ENCODE results near the gene HACD1.

The HACD1 gene

DNA sequence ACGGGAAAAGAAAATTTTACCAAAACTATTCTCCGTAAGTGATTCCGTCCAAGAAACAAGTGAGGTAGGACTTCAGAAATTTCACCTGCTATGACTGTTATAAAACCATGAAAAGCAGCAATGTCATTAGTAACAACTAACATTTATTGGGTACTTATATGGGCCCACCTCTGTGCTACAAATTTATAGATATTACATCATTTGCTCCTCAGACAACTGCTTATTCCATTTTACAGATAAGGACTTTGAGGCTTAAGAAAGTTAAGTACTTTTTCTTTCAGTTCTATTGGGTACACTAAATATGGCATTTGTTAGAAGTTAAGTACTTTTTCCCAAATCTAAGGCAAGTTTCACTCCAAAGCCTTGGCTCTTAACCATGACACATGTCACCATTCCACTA, 36.3 kb downstream of the HACD1 start:
- H3K4me3 ChIP-seq (ENCODE audit: low read depth, low read length) = no peak overlapping the region
- H3K9me3 ChIP-seq (ENCODE audit: control insufficient read depth, insufficient read depth, low read depth, low read length) = no peaks in the 10 kb centered on the region
- H3K36me3 ChIP-seq (ENCODE audit: control insufficient read depth in 2 of 2, insufficient read depth in 1 of 2, low read length in 2 of 2) = no peaks in the 10 kb centered on the region
- ChIA-PET POLR2A (no interaction called here), CTCF (no interaction called here)
- TF ChIP-seq ZNF521 (tag by site-specific recombination; IDR thresholded peaks at IDR 0.05) (no peak), YY1 (tag by site-specific recombination; IDR thresholded peaks at IDR 0.05) (no peak), PRDM6 (tag by site-specific recombination; IDR thresholded peaks at IDR 0.05) (peak; percentile 93), ZNF133 (tag by site-specific recombination; IDR thresholded peaks at IDR 0.05) (no peak), ZFP69B (tag by site-specific recombination; IDR thresholded peaks at IDR 0.05) (peak; percentile 79)
- TF ChIP-seq, protein P1, sequence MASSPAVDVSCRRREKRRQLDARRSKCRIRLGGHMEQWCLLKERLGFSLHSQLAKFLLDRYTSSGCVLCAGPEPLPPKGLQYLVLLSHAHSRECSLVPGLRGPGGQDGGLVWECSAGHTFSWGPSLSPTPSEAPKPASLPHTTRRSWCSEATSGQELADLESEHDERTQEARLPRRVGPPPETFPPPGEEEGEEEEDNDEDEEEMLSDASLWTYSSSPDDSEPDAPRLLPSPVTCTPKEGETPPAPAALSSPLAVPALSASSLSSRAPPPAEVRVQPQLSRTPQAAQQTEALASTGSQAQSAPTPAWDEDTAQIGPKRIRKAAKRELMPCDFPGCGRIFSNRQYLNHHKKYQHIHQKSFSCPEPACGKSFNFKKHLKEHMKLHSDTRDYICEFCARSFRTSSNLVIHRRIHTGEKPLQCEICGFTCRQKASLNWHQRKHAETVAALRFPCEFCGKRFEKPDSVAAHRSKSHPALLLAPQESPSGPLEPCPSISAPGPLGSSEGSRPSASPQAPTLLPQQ (tag by site-specific recombination; IDR thresholded peaks at IDR 0.05) = peak; percentile 94
- H3K4me1 ChIP-seq (ENCODE audit: control insufficient read depth, insufficient read depth, low read length) = no peaks in the 10 kb centered on the region
- H3K27ac ChIP-seq (ENCODE audit: extremely low read depth, low read depth, low read length) = no peak overlapping the region

DNA sequence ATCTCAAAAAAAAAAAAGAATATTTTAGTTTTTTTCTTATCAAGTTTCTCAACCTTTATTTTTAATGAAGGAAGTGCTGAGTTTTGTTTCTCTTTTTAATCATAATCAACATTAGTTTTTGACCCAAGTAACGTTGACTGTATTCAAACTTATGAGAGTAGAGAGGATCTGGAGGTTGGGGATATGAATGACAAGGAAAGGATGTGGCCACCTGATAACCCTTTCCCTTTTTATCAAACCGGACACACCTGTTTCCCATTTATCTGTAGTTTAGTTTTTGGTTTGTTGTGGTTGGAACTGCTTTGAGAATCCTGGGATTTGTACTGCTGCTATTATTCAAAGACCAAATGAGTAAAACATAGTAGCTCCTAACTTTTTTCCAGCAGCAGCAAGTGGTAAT, 38.6 kb downstream of the HACD1 start:
- Histone ChIP-seq H3K9me3 (ENCODE audit: control insufficient read depth, insufficient read depth, low read depth, low read length) (no peaks in the 10 kb centered on the region), H3K4me1 (ENCODE audit: control insufficient read depth, insufficient read depth, low read length) (no peaks in the 10 kb centered on the region), H3K4me3 (ENCODE audit: low read depth, low read length) (no peak overlapping the region), H3K36me3 (ENCODE audit: control insufficient read depth in 2 of 2, insufficient read depth in 1 of 2, low read length in 2 of 2) (no peaks in the 10 kb centered on the region), H3K27ac (ENCODE audit: extremely low read depth, low read depth, low read length) (no peak overlapping the region)
- no peak for TF ChIP-seq RBAK (tag by site-specific recombination; IDR thresholded peaks at IDR 0.05)
- TF ChIP-seq ZNF707 (tag by site-specific recombination; IDR thresholded peaks at IDR 0.05) = no peak
- no peak for TF ChIP-seq ZNF324 (tag by site-specific recombination; IDR thresholded peaks at IDR 0.05)
- no peak for TF ChIP-seq ZNF133 (tag by site-specific recombination; IDR thresholded peaks at IDR 0.05)
- no peak for TF ChIP-seq ZNF585B (tag by site-specific recombination; IDR thresholded peaks at IDR 0.05)
- no peak for TF ChIP-seq ZNF184 (tag by site-specific recombination; IDR thresholded peaks at IDR 0.05)
- TF ChIP-seq, protein P2, sequence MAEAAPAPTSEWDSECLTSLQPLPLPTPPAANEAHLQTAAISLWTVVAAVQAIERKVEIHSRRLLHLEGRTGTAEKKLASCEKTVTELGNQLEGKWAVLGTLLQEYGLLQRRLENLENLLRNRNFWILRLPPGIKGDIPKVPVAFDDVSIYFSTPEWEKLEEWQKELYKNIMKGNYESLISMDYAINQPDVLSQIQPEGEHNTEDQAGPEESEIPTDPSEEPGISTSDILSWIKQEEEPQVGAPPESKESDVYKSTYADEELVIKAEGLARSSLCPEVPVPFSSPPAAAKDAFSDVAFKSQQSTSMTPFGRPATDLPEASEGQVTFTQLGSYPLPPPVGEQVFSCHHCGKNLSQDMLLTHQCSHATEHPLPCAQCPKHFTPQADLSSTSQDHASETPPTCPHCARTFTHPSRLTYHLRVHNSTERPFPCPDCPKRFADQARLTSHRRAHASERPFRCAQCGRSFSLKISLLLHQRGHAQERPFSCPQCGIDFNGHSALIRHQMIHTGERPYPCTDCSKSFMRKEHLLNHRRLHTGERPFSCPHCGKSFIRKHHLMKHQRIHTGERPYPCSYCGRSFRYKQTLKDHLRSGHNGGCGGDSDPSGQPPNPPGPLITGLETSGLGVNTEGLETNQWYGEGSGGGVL (tag by site-specific recombination; IDR thresholded peaks at IDR 0.05) = no peak
- no peak for TF ChIP-seq ZNF426 (tag by site-specific recombination; IDR thresholded peaks at IDR 0.05)
- TF ChIP-seq ZNF202 (tag by site-specific recombination; IDR thresholded peaks at IDR 0.05; ENCODE audit: borderline replicate concordance) = no peak
- no peak for TF ChIP-seq ZNF529 (tag by site-specific recombination; IDR thresholded peaks at IDR 0.05; ENCODE audit: insufficient replicate concordance)
- TF ChIP-seq ZSCAN16 (tag by site-specific recombination; IDR thresholded peaks at IDR 0.05) = no peak
- no peak for TF ChIP-seq ZNF239 (tag by site-specific recombination; IDR thresholded peaks at IDR 0.05)
- TF ChIP-seq SCRT2 (tag by site-specific recombination; IDR thresholded peaks at IDR 0.05) = no peak
- TF ChIP-seq, protein P3, sequence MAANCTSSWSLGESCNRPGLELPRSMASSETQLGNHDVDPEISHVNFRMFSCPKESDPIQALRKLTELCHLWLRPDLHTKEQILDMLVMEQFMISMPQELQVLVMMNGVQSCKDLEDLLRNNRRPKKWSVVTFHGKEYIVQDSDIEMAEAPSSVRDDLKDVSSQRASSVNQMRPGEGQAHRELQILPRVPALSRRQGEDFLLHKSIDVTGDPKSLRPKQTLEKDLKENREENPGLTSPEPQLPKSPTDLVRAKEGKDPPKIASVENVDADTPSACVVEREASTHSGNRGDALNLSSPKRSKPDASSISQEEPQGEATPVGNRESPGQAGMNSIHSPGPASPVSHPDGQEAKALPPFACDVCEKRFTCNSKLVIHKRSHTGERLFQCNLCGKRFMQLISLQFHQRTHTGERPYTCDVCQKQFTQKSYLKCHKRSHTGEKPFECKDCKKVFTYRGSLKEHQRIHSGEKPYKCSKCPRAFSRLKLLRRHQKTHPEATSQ (tag by site-specific recombination; IDR thresholded peaks at IDR 0.05) = no peak
- no peak for TF ChIP-seq ZNF350 (tag by site-specific recombination; IDR thresholded peaks at IDR 0.05)
- TF ChIP-seq ZNF837 (tag by site-specific recombination; IDR thresholded peaks at IDR 0.05) = no peak
- TF ChIP-seq ZXDB (tag by site-specific recombination; IDR thresholded peaks at IDR 0.05) = no peak
- ChIA-PET POLR2A (no interaction called here), CTCF (no interaction called here)
